Hepatic stellate cell (primary cell): ENCODE measurements around the gene CCNK.

Experiments used
- DNase-seq: peaks from one replicate; pipeline ENCODE4 v3.0.0; 2011; ENCODE audit warnings: low spot score

The CCNK gene

DNA sequence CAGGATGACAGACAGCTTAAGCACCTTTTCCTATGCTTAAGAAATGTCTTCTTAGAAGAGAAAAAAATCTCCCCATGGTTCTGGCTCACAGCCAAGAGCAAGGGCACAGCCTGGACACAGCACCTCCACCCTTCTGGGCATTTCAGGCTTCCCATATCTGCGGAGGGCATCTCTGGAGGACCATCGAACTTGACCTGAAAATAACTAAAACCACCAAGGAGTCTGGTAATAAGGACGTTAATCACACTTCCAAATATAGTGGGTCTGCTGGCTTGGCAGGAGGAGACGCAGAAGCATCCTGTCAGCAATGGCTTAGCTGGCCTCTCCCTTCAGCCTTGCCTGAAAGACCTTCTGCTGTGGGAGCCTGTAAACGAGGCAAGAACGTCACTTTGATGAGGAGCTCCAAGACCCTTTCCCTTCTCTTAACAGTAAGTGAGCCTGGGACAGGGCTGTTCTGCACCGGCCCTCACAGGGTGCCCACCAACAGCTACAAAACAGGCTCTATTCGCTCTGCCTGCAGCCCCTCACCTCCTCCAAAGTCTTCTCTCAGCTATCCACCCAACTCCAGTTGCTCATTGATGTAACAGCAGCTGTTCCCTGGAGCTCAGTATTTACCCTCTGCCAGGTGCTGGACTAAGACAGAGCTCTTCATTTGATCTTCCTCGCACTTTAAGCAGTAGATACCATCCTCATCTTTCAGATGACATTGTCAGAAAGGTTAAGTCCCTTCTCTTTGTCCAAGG lies 13.7 kb upstream of the CCNK start:
- no peak for DNase-seq

DNA sequence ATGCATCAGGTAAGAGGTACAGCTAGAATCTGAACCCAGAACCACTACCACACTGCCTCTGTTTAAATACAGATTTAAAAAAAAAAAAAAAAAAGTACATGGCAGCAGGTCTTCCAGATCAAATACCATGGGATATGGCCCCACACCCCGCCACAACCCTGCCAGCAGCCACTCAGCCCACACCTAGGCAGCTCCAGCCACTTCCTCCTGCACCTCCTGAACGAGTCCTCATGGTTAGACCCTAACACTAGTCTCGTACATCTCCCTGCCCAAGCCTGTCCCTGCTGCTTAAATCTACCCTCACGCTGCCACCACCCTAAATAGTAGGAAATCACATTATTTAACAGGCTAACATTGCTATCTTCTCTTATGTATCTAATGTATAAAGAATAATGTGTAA lies 13.1 kb upstream of the CCNK start:
- no peak for DNase-seq

DNA sequence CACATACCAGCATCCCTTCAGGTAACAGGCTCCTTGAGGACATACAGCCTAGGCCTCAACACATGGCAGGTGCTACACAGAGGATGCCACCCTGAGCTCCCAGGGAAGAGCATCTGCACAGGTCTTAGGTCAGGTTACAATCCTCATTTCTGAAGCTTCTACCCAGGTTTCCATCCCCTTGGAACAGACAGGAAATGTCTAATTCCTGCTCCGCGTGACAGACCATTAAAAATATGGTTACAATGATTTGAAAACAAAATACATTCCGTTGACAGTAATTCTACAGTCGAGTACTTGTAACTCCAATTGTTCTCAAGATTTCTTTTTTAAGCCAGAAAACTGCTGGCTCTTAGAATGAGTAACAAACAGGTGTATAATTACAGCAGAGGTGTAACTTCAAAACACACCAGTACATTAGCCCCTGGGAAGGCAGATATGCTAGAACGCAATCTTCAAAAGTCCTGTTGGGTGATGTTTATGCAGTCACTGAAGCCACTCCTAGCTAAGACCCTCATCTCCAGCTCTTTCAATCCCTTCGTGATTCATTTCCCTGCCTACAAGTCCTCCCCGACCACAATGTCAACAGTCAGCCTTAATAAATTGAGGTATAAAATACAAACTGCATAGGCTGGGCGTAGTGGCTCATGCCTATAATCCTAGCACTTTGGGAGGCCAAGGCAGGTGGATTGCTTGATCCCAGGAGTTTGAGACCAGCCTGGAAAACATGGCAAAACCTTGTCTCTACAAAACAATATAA lies 12.2 kb upstream of the CCNK start:
- DNase-seq: no peak

DNA sequence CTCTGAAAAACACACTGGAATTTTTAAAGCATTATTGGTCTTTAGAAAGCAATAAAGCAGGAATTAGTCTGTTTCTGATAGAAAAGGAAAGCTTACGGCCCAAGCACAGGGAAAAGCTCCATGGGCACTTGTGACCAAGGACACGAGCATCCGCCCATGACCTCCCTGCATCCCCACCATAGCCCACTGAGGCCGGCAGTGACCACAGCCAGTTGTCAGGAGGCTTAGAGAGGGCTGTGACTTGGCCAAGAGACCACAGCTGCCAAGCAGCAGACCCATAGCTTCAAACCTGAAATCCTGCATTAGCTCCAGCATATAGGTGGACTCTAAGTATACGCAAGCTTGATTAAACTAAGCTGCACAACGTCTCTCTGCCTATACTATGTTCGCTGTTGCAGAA lies 9.5 kb upstream of the CCNK start:
- DNase-seq: no peak

DNA sequence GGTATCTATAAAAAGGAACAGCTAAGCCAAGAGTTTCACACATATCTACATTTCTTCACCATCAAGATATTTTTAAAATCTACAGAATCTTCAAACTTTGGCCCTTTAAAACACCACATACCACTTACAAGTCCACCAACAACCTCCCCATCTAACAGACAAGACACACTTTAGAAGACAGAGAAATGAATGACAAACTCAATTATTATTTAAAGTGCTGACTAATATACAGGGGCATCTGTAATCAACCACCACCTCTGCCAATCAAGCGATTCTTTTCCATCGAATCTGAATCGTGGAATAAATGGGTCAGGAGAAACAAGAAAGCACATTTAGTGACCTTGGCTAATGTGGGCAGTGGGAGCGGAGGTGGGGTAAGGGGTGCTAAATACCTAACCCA lies 8.3 kb upstream of the CCNK start:
- DNase-seq: no peak

DNA sequence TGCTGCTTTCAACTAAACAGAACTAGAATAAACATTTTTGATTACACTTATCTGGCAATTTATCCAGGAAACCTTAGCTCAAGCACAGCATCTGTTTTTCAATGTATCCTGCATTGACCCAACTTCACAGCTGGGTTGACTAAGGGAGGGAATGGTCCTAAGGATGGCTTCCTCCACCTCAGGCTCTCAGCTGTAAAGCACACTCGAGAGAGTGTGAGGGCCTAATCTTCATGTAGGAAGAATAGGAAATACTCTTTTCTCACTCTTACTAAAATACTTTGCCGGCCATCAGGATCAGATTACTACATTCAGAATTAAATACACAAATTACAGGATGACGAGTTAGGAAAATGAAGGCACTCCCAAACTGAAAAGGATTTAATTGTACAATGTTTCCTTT lies 7.8 kb upstream of the CCNK start:
- DNase-seq: no peak

DNA sequence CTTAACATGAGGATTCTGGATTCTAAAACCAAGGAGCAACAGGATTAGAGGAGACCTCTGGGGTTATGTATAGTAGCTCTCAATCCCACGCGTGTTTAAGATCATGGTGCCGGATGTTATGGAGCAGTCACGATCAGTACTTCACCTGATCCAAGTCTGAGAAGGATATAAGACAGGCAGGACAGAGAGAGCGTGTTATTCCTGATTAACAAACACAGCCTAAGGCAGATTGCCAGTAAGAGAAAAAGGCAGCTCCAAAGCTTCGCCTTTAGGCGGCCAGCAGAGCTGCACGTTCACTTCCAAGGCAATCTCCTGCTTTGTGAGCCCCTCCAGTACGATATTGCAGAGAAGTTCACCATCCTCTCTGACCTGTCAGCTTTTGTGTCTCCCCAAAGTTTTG lies 6.0 kb upstream of the CCNK start:
- DNase-seq: no peak

DNA sequence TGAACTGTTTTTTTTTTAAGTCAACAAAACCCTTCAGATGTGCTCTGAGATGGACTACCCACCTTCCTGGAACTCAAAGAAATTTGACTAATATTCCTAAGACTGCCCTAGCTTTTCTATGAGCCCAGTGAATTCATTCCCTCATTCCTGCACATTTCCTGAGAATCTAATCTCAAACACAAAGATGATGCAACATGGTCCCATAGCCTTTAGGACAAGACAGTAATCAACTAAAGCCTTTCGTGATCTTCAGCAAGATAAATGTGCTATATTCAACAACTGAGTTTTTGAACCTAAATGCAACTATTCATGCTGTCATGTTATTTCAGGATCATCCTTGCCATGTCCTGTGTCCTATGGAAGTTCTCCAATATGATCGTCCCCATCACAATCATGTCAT lies 5.5 kb upstream of the CCNK start:
- no peak for DNase-seq

- no peak for DNase-seq
Measured at GRCh38 chr14:99476864-99477263, 4.3 kb upstream of the CCNK start.

DNA sequence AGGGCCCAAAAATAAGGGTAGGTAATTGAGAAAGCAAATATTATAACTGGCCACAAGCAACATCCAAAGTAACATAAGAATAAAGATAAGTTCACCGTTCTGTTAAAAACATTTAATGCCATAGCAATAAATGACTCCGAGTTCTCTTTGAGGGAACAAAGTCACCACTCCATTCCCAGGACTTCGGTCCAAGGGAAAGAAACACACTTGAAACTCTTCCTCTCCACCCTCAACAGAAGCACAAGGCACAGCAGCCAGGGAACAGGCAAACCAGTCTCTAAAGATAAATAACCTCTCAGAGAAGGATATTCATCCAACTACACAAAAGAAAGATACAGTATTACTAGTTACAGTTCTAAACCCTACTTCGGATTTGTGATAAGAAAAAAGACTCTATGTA lies 3.1 kb upstream of the CCNK start:
- no peak for DNase-seq

- DNase-seq: no peak
Measured at GRCh38 chr14:99479160-99479905, 1.9 kb upstream of the CCNK start.

GRCh38 chr14:99479906-99480869 lies 1.0 kb upstream of the CCNK start, which contains the start of gene SETD3:
Gene SETD3, minus strand, starts transcription at chr14:99480859. Its CDS starts 15,054 bp downstream, at chr14:99465805.
- DNase-seq: peak; percentile 62

DNA sequence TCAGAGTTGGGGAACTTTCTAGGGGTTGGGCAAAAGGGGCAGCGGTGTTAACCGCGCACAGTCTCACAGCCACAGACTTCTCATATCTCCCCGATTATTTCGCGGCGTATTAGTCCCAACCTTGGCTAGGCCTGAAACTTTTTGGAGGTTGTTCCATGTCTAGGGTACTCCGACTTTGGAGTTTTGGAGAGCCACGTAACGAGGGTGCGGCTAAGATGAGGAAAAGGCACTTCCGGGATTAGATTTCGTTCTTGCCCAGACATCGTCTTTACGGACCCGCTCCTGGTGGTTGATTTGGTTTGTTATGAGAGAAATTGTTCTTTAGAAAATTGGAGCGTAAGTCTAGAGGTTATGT lies 513 bp downstream of the CCNK start:
- peak; percentile 36 for DNase-seq

- DNase-seq: no peak
Measured at GRCh38 chr14:99484106-99484505, 2.9 kb downstream of the CCNK start.

- DNase-seq: no peak
Measured at GRCh38 chr14:99497341-99497740, 16.1 kb downstream of the CCNK start.

DNA sequence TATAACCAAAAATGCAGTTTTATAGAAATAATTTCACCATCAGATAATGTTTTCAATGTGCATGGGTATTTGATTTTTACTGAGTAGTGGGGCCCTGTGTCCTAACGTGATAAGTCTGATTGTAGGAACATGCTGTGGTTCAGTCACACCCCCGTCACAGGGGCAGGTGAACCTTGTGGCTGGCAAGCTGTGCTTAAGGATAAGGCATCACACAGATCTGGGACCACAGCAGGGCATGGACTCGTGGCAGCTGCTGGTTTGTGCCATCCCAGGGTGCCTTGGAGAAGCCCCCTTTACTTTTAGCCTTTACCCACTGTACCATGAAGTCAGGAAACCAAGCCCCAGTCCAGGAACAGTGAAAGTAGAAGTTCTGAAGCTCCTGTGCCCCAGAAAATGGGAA lies 16.7 kb downstream of the CCNK start:
- DNase-seq: no peak

DNA sequence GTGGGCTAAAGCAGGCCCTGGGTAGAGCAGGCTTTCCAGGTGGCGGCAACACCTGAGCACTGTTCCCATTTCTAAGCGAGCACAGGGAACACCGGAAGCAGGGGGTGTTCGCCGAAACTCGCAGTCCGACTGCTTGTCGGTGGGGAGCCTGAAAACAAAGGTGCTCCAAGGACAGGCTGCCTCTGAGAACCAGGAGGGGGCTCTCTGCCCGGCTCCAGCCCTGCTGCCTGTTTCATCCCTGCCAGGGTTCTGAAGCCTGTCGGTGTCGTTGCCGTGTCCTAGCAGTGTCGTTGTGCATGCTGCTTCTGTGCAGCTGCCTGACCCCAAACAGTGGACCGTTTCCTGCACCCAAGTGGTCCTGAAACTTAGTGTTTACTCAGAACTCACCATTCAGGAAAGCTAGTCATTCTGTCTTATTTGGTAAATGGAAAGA lies 21.8 kb downstream of the CCNK start:
- DNase-seq: no peak

DNA sequence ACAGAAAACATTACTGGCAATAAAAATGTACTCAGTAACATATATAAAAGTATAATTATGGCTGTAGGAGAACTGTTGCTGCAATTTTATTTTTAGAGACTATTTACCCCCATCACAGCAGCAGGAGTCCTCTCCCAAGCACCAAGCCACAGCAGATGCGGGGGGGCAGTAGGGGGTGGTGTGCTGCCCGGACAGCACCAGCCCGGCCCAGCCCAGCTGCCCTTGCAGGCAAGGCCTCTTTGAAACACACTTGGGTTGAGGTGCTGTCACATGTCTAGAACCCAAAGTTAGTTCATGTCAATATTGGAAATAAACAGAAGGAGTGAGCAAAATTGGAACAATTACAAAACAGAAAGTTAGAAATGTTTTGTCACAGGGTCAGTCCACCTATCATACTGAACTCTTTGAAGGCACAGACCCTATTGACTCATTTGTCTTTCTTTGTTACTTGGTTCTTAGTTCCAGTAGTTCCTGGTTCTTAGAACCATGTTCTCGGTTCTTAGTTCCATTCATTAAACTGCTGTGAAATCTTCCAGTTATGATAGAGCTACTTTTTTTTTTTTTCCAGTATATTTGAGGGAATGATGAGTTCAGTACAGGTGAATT lies 22.7 kb downstream of the CCNK start:
- no peak for DNase-seq

- no peak for DNase-seq
Measured at GRCh38 chr14:99505089-99505488, 23.9 kb downstream of the CCNK start.

DNA sequence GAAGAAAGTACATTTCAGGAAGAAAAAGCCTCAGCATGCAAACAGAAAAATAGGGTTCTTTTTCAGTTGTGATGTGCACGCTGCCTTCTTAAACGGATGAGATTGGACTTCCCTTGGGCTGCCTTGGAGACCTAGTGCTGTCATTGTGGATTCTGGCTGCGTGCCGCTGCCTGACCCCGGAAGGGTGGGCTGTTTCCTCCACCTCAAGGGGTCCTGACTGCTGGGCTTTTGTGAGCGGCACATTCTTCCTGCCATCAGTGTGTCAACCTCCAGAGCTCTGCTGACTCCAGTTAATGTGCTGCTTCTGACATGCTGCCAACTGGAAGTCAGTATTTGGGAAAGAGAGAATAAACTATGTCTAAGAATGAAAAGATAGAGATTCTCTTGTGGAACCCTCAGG lies 25.1 kb downstream of the CCNK start:
- no peak for DNase-seq

DNA sequence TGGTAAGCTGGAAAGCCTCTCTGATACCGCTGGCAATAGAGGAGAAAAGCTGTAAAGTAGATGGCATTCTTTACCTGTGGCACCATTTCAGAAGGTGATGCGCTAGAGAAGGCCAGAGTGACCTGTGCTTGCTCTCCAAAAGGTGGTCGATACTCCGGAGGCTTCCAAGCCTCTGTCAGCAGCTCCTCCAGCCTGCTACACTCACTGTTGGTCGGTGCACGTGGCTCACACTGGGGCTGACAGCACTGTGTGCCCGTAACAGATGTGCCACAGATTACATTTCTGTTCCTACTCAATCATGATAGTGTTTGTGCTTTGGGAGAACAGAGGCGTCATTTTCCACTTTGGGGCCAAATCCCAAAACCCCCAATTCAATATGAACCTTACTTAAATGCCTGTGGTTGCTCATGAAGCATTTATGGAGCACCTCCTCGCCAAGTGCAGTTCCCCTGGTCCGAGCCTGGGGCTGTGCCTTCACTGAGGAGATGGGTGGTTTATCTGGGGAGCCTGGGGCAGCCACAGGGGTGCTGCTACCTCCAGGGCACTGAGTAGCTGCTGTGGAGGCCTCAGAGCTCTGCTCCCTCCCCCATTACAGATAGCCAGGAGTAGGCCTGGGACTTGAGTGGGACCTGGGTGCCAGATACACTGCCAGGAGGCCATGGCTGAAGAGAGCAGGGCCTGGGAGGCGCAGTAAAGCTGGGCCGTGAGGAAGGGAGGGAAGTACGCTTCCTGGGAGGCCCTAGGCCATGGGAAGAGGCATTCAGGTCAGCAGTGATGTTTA lies 26.8 kb downstream of the CCNK start:
- DNase-seq: no peak
